Stimulated activated CD8-positive, alpha-beta memory T cell treated with anti-CD3 and anti-CD28 coated beads, Interleukin-15, amount 100 ng/mL, for 24 hours (primary cell): ENCODE results near the gene EFHB.
"Not testable (repeated sequence)": the region's sequence is repeated elsewhere in the genome, so short reads cannot be mapped to it uniquely, and the experiment has no call there.

Experiments used
- DNase-seq: peaks from one replicate; pipeline ENCODE4 v3.0.0-alpha.2; 2020; ENCODE audit warnings: low read depth

EFHB gene

DNA sequence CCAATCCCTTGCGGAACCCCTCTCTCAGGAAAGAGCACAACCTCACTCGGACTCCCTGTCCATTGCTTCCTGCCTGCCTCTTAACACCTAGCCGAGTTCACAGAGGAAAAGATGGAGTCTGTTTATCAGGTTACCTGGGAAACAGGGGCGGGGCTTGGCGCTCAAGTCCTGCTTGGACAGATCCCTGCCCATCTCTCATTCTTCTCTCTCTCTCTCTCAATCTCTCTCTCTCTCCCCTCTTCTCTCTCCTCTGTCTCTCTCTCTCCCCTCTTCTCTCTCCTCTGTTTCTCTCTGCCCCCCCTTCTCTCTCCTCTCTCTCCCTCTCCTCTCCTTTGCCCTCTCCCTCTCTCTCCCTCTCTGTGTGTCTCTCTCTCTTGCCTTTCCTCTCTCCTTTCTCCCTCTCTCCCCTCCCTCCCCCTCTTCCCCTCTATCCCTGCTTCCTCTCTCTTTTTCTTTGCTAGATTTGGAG is at the start of gene EFHB:
Gene EFHB, minus strand, starts transcription at position 120 of the 469 bp plus-strand sequence. CDS start 199 bp downstream, outside the sequence.
- no peak for DNase-seq

DNA sequence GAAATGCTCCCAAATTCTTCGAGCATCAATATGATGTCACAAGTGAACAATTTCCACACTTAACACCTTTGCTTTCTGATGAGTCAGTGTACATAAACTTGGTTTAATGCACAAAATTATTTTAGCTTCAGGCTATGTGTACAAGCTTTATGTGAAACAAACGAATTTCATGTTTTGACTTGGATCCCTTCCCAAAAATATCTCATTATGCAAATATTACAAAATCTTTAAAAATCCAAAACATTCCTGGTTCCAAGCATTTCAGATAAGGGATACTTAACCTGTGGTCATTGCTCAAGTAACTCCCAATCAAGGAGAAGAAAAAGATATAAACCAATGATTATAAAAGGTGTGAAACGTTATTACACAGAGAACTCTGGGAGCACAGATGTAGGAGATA is 38.0 kb upstream of the EFHB start:
- DNase-seq = no peak

DNA sequence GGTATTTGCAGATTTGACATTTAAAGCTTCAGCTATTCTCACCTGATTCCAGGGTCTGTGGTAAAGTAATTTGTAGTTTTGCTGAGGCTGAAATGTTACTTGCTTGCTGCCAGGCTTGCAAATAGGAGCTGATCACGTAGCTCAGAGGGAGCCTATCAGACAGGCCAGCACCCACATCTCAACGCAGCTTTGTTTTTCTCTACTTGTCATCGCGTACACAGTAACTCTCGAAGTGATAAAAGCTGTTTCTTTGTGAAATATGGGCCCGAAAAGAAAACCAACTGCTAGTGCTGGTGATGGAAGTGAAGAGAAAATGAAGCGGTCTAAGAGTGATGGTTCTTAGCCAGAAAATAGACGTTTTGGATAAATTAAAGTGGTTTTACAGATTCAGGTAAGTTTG is 36.3 kb upstream of the EFHB start:
- DNase-seq = no peak

- no peak for DNase-seq
Observed at GRCh38 chr3:19967812-19968211, 33.8 kb upstream of the EFHB start.

DNA sequence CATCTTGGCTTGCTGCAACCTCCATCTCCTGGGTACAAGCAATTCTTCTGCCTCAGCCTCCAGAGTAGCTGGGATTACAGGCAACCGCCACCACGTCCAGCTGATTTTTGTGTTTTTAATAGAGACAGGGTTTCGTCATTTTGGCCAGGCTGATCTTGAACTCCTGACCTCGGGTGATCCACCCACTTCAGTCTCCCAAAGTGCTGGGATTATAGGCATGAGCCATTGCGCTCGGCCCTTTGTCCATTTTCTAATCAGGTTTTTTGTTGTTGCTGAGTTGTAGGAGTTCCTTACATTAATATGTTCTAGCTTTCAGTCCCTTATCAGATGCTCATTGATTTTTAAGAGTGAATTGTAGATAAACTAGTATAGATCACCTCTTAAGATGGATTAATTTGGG is 33.2 kb upstream of the EFHB start:
- DNase-seq = no peak

DNA sequence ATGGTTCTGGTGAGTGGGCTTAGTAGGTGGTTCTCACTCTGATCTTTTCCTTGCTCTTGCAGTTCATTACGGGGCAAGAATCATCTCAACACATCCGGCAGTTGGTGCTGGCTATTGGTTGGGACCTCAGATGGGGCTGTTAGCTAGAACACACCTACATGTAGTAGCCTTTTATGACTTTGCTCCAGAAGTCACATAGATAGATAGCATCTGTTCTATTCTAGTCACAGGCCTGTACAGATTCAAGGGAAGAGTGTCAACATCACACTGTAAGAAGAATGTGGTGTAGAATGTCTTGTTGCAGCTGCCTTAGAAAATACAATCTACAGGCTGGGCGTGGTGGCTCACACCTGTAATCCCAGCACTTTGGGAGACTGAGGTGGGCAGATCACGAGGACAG is 27.9 kb upstream of the EFHB start:
- no peak for DNase-seq

DNA sequence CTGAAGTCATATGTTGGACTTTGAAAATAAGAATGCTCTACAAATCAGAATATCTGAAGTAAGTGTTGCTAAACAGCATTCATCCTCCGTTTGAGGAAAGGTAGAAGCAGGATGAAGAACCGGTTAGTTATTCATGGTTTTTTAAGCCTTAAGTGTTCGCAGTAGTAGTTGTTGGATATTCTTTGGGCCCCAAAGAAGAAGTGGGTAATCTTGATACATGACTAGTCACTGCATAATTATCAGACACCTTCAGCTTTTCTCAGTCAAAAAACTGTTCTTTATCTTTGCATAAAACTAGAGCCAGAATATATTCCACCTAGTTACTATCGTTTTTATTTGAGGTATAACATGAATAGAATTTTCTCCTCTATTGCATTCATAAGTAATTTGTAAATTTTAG is 26.7 kb upstream of the EFHB start:
- no peak for DNase-seq

- DNase-seq = no peak
Observed at GRCh38 chr3:19959505-19959904, 25.5 kb upstream of the EFHB start.

DNA sequence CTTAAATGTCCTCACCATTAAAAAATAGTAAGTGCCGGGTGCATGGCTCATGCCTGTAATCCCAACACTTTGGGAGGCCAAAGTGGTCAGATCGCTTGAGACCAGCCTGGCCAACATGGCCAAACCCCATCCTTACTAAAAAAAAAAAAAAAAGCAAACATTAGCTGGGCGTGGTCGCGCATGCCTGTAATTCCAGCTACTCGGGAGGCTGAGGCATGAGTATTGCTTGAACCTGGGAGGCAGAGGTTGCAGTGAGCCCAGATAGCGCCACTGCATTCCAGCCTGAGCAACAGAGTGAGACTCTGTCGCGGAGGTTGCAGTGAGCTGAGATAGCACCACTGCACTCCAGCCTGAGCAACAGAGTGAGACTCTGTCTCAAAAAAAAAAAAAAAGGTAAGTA is 23.3 kb upstream of the EFHB start:
- DNase-seq = not testable (repeated sequence)

DNA sequence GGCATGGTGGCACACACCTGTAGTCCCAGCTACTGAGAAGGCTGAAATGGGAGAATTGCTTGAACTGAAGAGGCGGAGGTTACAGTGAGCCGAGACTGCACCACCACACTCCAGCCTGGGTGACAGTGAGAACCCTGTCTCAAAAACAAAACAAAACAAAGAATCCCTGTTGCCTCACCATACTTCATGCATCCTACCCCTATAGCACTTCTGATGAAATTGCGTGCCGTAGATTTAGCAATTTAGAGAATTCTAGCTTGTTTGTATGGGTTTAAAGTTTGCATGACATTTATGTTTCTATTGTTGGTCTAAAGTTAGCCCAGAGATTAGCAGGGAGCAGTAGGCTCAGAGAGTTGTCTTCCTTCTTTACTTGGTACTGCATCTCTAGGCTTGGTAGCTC is 20.7 kb upstream of the EFHB start:
- no peak for DNase-seq

- DNase-seq = no peak
Observed at GRCh38 chr3:19950316-19950715, 16.3 kb upstream of the EFHB start.

DNA sequence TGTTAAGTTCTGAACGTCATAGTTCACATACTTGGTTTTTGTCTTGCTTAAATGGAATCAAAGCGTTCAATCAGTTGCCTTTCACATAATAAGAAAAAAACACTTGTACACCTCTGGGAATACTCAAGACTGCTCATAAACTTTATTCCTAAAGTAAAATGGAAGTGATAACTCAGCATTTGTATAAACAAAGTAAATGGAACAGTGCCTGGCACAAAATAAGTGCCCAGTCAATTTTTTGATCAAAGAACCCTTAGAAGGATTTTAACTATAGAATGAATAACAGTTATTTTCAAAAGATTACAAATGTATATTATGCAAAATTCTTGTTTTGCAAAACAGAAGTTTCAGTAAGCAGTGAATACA is 14.2 kb upstream of the EFHB start:
- DNase-seq = no peak

GRCh38 chr3:19947549-19948225 is 13.7 kb upstream of the EFHB start:
- DNase-seq = peak; percentile 13

DNA sequence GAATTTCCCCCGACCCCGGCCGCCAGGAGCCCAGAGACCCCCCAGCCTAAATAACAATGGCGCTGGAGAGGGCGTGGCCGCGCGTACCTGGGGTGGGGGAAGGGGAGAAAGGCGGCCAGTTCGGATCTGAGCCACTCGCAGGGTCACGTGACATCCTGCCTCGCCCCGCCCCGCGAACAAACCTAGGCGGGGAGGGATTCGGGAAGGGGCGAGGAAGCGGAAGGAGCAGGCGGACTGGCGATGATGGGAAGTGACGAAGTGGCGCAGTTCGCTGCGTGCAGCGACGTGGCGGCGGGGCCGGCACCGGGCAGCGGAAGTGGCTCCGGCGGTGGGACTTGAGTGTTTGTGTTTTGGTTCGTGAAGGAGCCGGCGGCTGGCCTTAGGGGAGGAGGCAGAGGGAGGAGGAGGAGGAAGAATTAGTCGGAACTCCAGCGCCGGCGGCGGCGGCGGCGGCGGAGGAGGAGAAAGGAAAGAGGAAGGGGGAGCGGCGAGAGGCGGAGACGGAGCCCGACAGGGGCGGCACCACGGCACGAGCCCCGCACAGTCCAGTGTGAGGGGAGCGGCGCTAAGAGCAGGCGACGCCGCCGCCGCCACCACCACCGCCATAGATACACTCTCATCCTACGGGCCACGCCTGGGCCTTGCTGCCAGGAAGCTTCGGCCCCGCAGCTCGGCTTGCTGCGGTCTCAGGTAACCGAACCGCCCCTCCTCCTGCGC is 13.0 kb upstream of the EFHB start, which contains the start of gene RAB5A:
Gene RAB5A, plus strand, starts transcription at position 266 of the 717 bp plus-strand sequence. CDS start 3,802 bp downstream, outside the sequence.
- peak; percentile 84 for DNase-seq

GRCh38 chr3:19945969-19946831 is 12.2 kb upstream of the EFHB start:
- DNase-seq = no peak

DNA sequence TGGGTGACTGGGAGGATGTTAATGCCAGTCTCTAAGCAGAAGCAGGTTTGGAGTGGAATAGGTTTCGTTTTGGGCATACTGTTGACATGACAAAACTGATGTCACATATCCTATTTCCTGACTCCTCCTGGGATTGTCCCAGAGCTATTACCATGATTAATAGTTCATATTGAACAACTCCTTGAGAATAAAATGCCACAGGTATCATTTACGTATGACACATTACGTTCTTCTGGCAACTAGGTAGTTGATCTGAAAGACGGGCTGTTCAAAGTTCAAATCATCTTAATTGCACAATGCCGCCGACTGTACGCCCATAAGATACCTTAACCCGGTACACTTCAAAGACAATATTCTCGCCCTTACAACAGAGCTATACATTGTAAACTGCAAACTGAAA is 11.5 kb upstream of the EFHB start:
- DNase-seq = no peak

GRCh38 chr3:19940643-19941042 is 6.6 kb upstream of the EFHB start:
- DNase-seq = no peak

DNA sequence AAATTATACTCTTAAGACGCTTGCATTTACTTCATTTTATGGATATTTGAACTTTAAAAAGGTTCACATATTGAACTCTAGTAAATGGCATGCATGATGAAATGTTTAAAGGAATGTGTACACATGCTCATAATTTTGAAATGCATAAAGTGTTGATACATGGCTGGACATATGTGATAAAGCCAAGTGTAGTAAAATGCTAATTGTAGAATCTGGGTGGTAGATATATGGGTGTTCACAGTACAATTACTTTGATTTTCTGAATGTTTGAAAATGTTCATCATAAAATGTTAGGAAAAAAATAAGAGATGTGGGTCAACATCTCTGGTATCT is 4.2 kb upstream of the EFHB start:
- DNase-seq = no peak

- no peak for DNase-seq
Observed at GRCh38 chr3:19937459-19938294, 3.7 kb upstream of the EFHB start.

DNA sequence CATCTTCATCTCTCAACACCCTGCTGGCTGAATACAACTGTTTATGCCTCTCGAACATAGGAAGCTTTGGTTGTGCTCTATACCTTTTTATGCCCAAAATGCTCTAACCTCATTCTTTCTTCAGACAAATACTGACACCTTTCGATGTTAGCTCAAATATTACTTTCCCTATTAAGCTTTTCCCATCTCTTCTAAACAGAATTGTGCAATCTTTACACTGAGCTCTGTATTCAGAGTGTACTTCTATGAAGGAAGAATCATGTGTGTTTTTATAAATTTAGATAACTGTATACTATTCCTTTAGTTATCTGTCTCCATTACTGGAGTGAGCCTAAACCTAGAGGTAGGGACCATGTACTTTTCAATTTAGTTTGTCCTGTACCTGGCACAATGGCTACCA is 1.6 kb downstream of the EFHB start:
- DNase-seq = no peak

DNA sequence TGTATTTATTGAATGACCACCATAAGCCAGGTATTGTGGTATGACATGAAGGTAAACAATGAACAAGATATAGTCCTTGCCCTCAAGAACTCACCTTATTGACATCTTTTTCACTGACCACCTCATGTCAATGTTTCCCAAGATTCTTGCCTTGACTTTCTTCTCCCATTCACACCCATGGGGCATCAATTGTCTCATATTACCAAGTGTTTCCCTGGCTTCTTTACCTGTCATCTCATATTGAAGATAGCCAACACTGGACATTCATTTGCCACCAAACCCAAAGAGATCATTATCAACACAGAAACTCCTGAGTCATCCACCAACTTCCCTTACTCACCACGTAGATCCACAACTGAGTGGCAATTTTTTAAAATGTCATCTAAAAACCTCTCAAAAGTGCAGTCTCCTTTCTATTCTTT is 2.2 kb downstream of the EFHB start:
- no peak for DNase-seq

GRCh38 chr3:19931180-19931692 is 2.8 kb downstream of the EFHB start:
- no peak for DNase-seq
